ENCODE measurements around the gene HSPA9. TPM values are rescaled to one million over a fixed set of nuclear protein-coding genes. Genes with fewer than 3 reads are reported as not detected.

The HSPA9 gene
- total and polyA plus RNA-seq, 9 of the 15 experiments (the other 6 are each of a cell fraction or from before 2014, with no cell fraction given) = 195 to 583 (median 514) TPM

- TF ChIP-seq, protein P1, sequence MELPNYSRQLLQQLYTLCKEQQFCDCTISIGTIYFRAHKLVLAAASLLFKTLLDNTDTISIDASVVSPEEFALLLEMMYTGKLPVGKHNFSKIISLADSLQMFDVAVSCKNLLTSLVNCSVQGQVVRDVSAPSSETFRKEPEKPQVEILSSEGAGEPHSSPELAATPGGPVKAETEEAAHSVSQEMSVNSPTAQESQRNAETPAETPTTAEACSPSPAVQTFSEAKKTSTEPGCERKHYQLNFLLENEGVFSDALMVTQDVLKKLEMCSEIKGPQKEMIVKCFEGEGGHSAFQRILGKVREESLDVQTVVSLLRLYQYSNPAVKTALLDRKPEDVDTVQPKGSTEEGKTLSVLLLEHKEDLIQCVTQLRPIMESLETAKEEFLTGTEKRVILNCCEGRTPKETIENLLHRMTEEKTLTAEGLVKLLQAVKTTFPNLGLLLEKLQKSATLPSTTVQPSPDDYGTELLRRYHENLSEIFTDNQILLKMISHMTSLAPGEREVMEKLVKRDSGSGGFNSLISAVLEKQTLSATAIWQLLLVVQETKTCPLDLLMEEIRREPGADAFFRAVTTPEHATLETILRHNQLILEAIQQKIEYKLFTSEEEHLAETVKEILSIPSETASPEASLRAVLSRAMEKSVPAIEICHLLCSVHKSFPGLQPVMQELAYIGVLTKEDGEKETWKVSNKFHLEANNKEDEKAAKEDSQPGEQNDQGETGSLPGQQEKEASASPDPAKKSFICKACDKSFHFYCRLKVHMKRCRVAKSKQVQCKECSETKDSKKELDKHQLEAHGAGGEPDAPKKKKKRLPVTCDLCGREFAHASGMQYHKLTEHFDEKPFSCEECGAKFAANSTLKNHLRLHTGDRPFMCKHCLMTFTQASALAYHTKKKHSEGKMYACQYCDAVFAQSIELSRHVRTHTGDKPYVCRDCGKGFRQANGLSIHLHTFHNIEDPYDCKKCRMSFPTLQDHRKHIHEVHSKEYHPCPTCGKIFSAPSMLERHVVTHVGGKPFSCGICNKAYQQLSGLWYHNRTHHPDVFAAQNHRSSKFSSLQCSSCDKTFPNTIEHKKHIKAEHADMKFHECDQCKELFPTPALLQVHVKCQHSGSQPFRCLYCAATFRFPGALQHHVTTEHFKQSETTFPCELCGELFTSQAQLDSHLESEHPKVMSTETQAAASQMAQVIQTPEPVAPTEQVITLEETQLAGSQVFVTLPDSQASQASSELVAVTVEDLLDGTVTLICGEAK (IDR thresholded peaks at IDR 0.05) = peak; percentile 95
- TF ChIP-seq, protein P1 (CRISPR knock-in tag; IDR thresholded peaks at IDR 0.05) = no peak
- TF ChIP-seq RBM34 (IDR thresholded peaks at IDR 0.05; ENCODE audit: borderline replicate concordance, insufficient read depth, low read length) (no peak), ZNF778 (CRISPR knock-in tag; IDR thresholded peaks at IDR 0.05) (no peak), ZNF589 (CRISPR knock-in tag; IDR thresholded peaks at IDR 0.05; ENCODE audit: low read depth) (0 out of 2 replicates have a peak, but pooled peaks have one; percentile 27), SMAD3 (CRISPR knock-in tag; conservative IDR thresholded peaks at IDR 0.05) (no peak; the same call in 1 of the 2 replicates), NR2C2 (CRISPR knock-in tag; IDR thresholded peaks at IDR 0.05) (peak; percentile 47; the same call in 1 of the 2 replicates), NR2C2 (tag; IDR thresholded peaks at IDR 0.05) (peak; percentile 68), ZFP30 (CRISPR knock-in tag; IDR thresholded peaks at IDR 0.05; ENCODE audit: borderline replicate concordance) (no peak), MTA3 (IDR thresholded peaks at IDR 0.05; ENCODE audit: borderline replicate concordance) (peak; percentile 89), CCAR2 (IDR thresholded peaks at IDR 0.05; ENCODE audit: low read depth, low read length) (no peak), ZNF280A (IDR thresholded peaks at IDR 0.05; ENCODE audit: low read depth, partially characterized antibody) (no peak), RAD21 (CRISPR knock-in tag; conservative IDR thresholded peaks at IDR 0.05 in 1 of 2, IDR thresholded peaks at IDR 0.05 in 1 of 2) (no peak), FOS (IDR thresholded peaks at IDR 0.05; ENCODE audit: extremely low read depth, insufficient read length) (peak; percentile 88), TFAM (CRISPR knock-in tag; conservative IDR thresholded peaks at IDR 0.05) (no peak), POLR2AphosphoS2 (IDR thresholded peaks at IDR 0.05; ENCODE audit: low read length) (peak; percentile 57; the same call in 1 of the 2 replicates), ZNF699 (CRISPR knock-in tag; IDR thresholded peaks at IDR 0.05; ENCODE audit: insufficient replicate concordance) (no peak), ZNF24 (IDR thresholded peaks at IDR 0.05) (0 out of 2 replicates have a peak, but pooled peaks have one; percentile 37)
Measured at GRCh38 chr5:138542956-138543729, 32.1 kb downstream of the HSPA9 start, which contains the start of gene ETF1 (continued).

Measured in K562 (cell line).